Mesenteric fat pad (tissue), 1 donor: Measurements from ENCODE around the gene RND2. TPM values are rescaled to one million over a fixed set of nuclear protein-coding genes. Genes with fewer than 3 reads are reported as not detected.
A peak's percentile ranks its signal among the peaks of the same experiment; 100 is the strongest.

Experiments
- DNase-seq: peaks from one replicate; pipeline ENCODE4 v3.0.0-alpha.2; 2020; ENCODE audit warnings: low spot score
- total RNA-seq: library from RNA; stranded (reverse); fragmentation: NEBNext Ultra II Directional; extraction: Animal tissue kit (Norgen Biotek cat#: 25700); gene quantifications from one replicate; pipeline ENCODE4 v1.2.1, GENCODE V29; 2021
- donor health status: DM: yes; HTN: yes; CAD: no.

Gene RND2
- total RNA-seq, 1 donor from 2014 or later = 0.45 TPM

DNA sequence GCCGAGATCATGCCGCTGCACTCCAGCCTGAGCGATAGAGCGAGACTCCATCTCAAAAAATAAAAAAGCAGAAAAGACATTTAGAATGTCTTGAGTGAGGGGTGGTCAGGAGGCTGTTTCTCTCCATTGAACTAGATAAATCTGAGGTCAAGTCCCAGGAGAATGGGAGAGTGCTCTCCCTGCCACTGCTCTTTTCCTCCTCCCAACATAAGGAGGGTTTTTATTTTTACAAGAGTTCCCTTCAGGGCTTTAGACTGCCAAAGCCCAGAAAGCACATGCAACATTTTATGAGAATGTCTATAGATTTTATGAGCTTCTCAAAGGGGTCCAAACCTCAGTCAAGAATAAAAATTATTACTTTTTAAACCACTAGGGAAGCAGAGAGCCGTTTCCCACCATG is 1.6 kb downstream of the RND2 start:
- DNase-seq = no peak

DNA sequence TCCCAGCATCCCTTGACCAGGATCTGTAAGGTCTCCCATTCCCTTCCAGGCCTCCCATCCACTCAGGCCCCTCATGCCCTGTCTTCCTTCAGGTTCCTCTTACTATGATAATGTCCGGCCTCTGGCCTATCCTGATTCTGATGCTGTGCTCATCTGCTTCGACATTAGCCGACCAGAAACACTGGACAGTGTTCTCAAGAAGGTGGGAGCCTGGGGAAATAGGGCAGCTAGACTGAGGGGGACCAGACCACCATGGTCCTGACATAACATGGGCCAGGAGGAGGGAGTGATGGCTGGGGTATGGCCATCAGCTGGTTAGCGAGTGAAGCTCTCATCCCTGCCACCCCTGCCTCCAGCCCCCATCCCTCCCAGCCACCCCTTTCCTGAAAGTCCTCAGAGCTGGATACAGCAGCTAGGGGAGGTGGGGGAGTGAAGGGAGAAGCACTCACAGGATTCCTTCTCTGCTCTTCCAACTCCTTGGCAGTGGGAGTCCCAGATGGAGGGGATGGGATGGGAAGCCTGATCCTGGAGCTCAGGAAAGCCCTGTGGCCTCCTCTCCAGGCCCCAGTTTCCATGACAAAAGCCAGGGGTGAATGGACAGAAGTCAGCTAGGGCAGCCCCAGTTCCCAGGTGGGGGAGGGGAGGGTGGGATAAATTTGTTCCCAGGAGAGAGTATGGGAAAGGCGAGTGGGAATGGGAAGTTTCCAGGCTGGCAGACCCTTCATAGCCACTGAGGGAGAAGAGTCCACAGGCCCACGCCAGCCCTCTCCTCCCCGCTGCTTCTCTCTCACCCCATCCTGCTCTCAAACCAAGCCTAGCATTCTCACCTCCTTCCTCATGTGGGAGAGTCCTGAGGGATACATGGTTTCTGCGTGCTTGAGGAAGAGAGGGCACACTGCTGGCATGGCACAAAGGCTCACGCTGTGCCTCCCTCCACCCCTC is 2.3 kb downstream of the RND2 start:
- DNase-seq = no peak

DNA sequence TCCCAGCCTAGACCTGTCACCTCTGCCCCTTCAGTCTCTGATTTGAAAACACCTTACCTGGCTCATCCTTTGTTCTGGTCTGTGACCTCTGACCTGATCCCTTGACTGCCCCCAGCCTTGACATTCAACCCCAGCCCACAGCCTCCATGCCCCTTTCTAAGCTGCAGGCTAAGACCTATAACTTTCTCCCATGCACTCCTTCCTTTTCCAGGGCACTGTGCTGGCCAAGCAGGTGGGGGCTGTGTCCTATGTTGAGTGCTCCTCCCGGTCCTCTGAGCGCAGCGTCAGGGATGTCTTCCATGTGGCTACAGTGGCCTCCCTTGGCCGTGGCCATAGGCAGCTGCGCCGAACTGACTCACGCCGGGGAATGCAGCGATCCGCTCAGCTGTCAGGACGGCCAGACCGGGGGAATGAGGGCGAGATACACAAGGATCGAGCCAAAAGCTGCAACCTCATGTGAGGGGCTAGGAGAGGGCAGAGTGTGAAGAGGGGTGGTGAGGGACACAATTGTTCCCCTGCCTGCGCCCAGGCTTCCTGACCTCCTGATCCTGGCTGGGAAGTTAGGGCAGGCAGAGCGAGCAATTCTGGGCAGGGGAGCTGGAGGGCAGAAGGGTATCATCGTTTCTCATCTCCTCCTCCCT is 3.3 kb downstream of the RND2 start:
- DNase-seq = no peak

DNA sequence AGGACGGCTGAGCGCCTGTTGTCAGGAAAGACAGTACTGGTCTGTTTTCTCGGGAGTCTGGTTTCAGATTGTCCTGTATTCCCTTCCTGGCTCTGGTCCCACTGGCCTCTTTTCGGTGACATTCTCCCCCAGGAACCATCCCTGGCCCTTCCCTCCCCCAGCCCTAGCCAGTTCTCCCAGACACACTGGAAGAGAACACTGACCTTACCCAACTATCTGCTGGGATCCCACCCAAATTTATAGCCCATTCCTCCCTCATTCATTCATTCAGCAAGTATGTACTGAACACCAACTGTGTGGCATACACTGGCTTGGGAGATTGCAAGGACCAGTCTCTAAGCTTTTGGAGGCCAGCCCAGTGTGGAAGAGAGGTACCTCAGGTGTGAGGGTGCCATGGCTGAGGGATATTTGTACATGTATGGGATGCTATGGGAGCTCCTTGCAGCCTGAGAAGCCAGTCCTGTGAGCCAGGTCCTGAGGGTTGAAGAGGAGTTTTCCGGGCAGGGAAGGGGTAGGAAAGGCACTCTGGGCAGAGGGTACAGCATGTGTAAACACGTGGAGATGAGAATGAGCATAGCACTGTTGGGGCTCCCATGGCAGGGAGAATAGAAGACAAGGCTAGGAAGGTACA is 5.2 kb downstream of the RND2 start:
- no peak for DNase-seq

DNA sequence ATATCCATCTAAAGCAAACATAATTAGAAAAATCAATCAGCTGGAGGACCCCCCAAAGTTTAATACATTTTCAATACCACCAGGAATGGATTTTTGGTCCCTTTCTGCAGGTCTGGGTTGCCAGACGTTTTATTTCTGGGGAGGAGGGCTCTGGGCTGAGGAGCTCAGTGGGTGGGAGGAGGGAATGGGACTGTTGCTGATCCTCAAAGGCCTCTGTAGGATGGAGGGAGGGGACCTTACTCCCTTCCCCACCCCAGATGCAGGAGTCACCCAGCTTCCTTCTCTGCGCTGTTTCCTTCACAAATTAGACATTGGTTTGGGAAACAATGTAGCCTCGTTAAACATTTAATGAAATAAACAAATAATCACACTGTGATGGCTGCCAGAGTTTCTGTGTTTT is 6.6 kb downstream of the RND2 start:
- no peak for DNase-seq

DNA sequence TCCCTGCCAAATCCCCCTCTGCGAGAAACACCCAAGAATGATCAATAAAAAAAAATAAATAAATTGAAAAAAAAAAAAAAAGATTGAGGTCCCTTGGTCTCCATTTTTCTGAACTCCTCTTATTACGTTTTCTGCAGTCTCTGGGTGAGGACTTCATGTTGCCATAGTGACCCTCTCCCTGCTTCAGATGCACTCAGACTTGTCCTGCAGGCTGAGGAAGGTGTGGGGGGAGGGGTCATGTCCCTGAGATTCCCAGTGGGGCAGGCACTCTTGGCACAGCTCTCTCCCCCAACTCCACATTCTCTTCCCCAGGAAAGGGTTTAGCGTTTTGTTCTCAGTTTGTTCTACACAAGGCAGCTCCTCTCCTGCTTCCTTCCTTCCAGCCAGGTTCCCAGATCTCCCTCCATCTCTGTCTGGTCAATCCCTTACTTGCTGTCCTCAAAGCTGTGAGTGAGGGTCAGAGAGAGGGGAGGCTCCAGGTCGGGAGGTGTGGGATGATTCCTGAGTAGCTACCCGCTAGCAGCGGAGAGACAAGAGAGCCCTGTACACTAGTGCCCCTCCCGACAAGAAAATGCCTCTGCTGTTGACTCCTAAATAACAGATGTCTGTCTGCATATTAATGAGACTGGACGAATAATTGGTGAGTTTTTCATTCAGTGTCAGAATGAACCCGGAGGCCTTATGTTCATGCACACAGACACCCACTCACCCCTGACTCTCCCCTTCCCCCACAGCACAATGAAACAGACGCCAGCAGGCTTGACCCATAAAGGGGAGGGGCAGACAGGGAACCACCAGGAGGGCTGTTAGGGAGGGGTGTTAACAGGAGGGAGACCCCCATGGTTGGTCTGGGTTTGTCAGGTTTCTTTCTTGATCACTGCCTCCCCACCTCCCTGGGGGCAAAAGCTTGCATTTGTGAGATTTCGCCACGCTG is 9.2 kb downstream of the RND2 start:
- DNase-seq = no peak

DNA sequence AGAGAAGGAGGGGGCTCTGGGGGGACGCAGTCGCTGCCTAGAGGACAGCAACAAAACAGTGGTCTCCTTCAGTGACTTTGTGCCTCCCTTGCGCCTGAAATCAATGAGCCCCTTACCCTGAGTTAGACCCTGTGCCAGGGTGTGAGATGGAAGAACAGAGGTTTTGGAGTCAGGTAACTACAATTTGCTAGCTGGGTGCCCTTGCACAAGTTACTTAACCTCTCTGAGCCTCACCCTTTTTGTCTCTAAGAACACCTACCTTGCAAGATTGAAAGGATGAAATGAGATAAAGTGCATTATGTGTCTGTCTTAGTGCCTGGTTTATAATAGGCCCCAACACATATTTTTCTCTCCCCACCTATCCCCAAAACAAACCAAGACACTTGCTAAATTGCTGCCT is 9.9 kb downstream of the RND2 start:
- no peak for DNase-seq

DNA sequence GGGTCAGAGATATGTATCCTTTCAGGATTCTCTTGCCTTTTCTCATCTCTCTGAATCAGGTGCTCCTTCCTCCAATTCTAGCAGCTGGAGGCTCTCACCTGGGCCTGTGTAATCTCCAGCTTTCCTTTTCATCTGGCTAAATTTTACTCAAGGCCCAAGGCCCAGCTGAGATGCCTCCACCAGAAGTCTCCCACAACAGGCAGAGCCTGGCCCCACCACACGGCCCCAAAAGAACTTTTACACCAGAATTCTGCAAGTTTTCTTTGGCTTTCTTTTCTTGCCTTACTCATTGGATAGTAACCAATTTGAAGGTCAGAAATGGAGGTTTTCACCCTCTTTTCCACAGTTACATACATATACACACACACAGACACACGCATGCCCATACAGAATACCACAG is 14.6 kb downstream of the RND2 start:
- peak; percentile 65 for DNase-seq

DNA sequence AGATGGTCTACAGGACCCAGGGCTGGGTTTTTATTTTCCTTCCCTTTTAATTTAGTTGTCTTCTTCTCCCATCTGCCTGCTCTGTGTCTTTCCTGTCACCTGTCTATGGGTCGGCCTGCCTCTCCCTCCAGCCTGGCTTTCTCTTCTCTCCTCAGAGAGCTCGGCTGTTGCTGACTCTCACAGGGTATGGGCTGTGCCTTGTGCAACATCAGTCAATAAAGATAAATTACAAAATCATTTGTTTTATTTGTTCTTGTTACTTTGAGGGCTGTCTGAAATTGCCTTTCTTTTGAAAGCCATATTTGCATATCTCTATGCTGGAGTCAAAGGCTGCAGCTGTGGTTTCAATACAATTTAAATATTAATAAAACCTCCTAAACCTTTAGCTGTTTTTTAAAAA is 15.6 kb downstream of the RND2 start:
- peak; percentile 11 for DNase-seq

DNA sequence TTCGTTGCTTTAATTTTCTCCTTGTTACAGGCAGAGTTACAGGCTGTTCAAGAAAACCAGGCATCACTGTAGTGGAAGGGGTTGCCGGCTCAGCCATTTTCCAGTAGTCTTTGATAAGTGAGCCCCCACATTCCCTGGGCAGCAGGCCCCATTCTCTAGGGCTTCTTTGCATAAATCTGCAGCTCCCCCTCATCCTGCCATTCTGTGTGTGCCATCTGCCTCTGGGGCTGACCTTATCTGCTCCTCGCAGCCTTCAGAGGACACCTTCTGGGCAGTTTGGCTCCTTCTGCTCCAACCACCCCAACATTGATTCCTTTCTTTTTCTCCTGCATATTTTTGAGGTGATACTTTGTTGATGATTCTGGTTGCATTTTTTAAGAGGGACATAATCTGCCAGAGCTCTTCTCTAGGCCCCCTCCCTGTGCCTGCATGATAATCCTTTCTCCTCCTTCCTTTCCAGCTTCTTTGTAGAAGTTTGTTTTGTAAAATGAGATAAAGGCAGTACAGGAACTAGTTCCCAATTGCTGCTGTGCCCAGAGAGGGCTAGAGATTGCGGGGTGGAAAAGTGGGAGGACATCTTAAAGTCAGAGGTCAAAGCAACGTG is 17.1 kb downstream of the RND2 start:
- peak; percentile 39 for DNase-seq

DNA sequence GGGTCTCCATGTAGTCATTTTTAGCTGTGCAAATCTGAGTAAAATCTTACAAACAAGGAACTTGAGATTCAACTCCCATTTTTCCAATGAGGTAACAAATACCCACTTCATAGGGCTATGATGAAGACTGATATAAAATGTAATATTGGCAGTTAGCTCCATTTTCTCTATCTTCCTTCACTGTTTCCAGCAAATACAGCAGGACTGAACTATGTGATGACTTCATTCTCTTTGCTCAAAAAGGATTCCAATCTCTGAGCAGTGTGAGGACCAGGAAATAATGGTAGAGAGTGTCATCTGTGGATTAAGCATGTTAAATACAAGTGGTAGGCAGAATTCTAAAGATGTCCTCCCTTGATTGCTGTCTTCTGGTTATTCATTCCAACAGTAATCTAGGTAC is 18.3 kb downstream of the RND2 start:
- no peak for DNase-seq

DNA sequence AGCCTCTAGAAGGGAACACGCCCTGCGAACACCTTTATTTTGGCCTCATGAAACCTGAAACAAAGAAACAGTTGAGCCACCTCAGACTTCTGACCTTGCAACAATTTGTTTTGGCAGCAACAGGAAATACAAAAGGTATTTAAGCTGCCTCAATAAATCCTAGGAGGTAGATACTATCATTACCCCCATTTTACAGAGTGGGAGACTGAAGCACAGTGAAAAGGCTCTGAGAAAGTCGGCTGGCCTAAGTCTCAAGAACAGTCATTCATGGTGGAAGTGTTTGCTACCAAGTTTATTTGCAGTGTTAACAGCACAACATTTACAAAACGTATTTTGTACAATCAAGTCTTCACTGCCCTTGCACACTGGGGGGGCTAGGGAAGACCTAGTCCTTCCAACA is 19.0 kb downstream of the RND2 start:
- peak; percentile 18 for DNase-seq

DNA sequence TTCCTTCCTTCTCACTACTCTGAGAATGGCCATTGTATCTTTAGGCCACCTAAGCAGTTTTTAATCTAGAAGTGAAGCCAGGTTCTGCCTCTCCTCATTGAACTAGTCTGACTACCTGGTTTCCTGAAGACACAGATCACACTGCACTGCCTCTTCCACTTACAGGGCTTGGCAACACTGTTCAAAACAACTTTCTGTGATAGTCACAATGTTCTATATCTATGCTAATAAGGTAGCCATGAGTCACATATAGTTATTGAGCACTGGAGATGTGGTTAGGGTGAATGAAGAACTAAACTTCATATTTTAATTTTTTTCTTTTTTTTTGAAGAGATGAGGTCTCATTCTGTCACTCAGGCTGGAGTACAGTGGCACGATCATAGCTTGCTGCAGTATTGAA is 26.9 kb downstream of the RND2 start:
- no peak for DNase-seq

DNA sequence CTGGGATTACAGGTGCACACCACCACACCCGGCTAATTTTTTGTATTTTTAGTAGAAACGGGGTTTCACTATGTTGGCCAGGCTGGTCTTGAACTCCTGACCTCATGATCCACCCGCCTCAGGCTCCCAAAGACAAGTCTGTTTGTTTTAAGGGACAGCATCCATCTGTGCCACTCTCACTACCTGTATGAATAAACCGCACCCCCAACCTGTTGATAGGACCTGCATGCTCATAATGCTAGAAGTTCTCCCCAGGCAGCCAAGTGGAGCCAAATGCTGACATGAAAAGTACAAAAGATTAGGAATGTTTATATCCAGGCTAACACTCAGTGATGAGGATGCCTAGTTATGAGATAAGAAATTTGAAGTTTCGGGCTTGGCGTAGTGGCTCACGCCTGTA is 28.0 kb downstream of the RND2 start:
- peak; percentile 24 for DNase-seq

DNA sequence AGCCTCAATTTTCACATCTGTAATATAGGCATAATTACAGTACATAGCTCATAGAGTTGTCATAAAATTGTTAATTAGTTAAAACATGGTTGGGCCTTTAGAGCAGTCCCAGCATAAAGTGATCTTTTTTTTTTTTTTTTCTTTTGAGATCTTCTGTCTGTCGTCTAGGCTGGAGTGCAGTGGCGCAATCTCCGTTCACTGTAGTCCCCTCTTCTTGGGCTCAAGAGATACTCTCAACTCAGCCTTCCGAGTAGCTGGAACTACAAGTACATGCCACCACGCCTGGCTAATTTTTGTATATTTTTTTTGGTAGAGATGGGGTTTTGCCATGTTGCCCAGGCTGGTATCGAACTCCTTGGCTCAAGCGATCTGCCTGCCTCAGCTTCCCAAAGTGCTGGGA is 31.0 kb downstream of the RND2 start:
- no peak for DNase-seq

DNA sequence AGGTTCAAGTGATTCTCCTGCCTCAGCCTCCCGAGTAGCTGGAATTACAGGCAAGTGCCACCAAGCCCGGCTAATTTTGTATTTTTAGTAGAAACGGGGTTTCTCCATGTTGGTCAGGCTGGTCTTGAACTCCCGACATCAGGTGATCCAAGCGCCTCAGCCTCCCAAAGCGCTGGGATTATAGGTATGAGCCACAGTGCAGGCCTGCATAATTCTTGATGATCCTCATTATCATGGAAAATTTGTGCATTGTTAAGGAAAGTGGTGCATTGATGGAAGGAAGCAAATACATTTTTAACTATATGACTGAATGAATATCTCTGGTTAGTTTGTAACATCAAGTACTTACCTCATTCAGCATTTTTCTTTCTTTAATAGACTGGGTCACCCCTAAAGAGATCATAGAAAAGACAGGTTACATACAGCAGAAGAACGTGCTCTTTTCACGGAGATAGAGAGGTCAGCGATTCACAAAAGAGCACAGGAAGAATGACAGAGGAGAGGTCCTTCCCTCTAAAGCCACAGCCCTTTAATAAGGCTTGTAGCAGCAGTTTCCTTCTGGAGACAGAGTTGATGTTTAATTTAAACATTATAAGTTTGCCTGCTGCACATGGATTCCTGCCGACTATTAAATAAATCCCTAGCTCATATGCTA is 38.1 kb downstream of the RND2 start:
- DNase-seq = no peak

DNA sequence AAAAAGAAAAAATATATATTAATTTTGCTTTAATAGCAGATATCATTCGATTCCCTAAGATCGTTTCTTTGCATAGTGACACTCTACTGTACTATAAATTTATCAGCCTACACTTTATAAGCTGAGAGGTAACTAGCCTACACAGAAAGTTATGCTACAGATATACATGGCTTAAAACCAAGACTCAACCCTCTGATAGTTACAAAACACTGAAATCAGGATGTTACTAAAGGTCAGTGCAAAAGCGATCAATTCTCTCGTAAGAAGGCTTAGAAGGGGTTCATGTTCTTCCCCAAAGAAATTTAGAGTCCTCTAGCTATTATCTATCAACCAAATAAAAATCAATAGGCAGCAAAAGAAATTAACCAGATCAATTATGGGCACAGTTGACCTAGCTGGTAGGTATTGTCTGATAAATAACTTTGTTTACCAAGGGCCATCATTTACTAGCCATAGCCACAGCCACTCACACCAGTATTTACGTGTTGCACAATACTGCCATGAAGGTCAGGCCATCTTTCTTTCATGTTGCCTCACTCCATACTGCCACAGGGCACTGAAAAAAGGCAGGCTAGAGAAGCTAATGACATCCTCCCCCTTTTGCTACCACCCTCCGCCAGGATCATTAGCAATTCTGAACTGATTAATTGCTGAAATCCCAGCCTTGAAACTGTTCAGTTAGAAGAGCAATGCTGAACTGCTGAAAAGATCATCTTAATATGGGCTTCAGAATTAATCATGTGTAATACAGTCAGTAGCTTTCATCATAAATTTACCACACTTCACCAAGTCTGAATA is 43.7 kb downstream of the RND2 start:
- no peak for DNase-seq

DNA sequence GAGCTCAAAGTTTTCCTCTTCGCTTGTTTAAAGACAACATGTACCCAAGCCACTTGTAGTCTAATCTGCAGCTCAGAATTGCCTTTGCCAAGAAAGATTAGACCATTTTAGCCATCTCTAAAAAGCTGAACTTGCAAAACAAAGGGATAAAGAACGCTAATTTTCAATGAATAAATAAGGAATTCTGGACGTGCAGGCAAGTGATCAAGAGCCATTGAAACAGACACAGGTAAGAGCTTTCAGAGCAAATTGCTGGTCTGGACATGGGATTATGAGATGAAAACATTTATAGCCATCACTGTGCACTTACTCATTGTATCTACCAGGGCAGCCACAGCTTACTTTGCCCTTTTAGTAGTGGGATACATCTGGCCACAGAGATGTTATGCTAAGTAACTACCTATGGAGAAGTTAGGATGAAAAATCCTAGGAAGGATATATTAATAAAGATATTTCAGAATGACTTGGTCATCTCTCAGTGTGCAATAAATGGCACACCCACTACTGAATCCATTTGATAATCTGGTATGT is 44.4 kb downstream of the RND2 start:
- DNase-seq = no peak

DNA sequence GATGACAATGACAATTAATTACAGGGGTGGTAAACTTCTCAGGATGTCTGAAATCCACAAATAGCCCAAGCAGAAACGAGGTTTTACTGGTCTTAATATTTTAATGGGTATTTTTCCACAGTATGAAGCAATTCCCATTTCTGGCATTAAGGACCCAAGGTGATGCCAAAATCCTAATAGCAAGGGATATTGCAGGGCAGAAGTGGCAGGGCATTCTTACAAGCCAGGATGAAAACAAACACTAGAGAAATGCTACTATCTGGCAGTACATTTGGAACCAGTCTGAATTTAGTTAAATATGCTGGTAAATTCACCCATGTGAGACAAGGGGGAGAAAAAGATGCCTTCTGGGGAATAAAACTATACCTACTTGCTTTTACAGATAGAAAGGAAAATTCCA is 45.2 kb downstream of the RND2 start:
- no peak for DNase-seq
